GM13977 (cell line): ENCODE measurements around the gene CLCN3.

Experiments used
- DNase-seq: peaks from one replicate; pipeline ENCODE4 v3.0.0; 2012; ENCODE audit warnings: low spot score
- in situ Hi-C: fragments of 300-500 bp; cut with MboI; formaldehyde crosslinking; loops from one replicate; pipeline ENCODE4 v1.12.0; 2022; ENCODE audit warnings: low sequenced_read_pairs, low pct_unique_long_range_greater_than_20kb, mixed read lengths, inconsistent platforms; ENCODE audit not compliant: unreplicated experiment
- TF ChIP-seq, protein P1 (sequence below): IDR thresholded peaks from 2 replicates; pipeline ENCODE4 v1.5.1; 2012; ENCODE audit warnings: mild to moderate bottlenecking, control low read depth; ENCODE audit not compliant: insufficient read depth; ENCODE audit errors: extremely low read depth, missing control alignments

Gene CLCN3

DNA sequence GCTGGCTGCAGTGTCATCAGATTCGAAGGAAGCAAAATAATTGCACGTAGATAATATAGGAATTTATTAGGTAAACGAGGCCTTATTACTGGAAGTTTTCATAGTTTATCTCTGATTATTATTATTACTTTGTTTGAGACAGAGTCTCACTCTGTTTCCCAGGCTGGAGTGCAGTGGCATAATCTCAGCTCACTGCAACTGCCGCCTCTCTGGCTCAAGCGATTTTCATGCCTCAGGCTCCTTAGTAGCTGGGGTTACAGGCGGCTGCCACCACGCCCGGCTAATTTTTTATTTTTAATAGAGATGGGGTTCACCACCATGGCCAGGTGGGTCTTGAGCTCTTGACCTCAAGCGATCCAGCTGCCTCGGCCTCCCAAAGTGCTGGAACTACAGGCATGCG lies 12.5 kb downstream of the CLCN3 start:
- in situ Hi-C loops, result no loop called here
- TF ChIP-seq, protein P1, sequence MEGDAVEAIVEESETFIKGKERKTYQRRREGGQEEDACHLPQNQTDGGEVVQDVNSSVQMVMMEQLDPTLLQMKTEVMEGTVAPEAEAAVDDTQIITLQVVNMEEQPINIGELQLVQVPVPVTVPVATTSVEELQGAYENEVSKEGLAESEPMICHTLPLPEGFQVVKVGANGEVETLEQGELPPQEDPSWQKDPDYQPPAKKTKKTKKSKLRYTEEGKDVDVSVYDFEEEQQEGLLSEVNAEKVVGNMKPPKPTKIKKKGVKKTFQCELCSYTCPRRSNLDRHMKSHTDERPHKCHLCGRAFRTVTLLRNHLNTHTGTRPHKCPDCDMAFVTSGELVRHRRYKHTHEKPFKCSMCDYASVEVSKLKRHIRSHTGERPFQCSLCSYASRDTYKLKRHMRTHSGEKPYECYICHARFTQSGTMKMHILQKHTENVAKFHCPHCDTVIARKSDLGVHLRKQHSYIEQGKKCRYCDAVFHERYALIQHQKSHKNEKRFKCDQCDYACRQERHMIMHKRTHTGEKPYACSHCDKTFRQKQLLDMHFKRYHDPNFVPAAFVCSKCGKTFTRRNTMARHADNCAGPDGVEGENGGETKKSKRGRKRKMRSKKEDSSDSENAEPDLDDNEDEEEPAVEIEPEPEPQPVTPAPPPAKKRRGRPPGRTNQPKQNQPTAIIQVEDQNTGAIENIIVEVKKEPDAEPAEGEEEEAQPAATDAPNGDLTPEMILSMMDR, result no peak
- DNase-seq, result no peak

DNA sequence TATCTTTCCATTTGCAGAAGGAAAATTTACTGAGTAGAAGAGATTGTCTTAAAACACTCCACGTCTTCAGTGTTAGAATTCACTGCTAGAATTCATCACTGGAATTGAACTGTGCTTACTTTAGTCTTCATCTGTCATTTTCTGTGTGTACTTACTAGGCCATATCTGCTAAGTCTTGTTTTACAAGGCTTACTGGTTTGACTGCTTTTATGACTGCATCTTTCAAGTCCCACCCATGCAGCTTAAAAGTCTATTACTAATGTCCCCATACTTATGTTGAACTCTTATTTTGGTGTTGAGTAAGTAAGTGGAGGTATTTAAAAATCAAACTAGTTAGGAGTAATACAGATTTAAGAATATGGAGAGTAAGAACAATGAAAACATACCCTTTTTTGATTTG lies 14.6 kb downstream of the CLCN3 start:
- in situ Hi-C loops, result no loop called here
- DNase-seq, result no peak
- TF ChIP-seq, protein P1, result no peak

DNA sequence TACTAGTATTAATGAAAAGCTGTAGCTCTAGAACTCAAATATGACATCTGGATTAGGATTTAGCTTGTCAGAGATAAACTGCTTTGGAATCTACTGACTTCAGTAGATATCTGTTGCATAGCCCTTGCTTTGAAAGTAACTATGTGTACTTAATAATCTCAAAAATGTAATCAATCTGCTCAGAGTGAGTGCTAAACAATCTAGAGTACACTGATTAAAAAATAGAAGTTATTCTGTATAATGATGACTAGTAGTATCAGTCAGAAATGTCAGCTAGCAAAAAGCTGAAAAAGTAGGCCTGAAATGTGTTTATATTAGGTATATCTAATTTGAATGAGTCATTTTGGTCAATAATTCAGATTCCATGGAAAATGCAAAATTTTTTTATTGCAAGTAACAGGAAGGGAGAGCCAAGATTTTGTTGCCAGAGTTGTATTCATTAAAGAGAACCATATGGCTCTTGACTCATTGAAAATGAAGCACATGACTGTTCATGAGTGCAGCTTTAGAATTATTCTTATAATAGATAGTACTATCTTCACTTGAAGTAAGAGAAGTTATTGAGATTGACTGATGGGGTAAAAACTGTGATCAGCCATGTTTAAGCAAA lies 20.0 kb downstream of the CLCN3 start:
- TF ChIP-seq, protein P1, result no peak
- in situ Hi-C loops, result no loop called here
- DNase-seq, result no peak

DNA sequence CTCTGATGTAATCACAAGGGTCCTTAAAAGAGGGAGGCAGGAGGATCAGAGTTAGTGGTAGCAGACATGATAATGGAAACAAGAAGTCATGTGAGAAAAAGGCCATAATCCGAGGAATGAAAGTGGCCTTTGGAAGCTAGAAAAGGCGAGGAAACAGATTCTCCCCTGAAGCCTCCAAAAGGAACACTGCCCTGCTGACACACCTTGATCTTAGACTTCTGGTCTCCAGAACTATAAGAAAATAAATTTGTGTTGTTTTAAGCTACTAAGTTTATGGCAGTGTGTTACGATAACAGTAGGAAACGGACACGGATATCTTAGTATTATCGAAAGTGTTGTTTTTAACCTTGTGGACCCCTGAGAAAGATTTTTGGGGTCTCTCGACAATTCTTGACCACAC lies 24.4 kb downstream of the CLCN3 start:
- no peak for DNase-seq
- TF ChIP-seq, protein P1, result no peak
- in situ Hi-C loops, result no loop called here

DNA sequence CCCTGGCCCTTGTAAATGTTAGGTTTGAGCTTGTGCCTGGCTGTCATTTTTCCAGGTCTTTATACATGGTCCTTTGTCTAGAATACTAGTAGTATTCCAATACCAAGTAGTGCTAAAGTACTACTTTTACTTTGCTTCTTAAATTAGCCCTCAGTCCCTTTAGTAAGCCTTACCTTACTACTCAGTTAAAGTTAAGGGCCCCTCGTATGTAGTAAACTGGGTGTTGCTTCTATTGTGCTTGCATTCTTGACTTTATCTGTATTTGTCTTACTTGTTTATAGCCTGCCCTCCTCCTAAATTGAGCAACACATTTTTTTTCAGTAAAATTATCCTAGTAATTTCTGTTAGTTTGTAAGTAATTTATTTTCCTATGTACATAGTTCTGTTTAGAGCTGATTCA lies 25.2 kb downstream of the CLCN3 start:
- TF ChIP-seq, protein P1, result no peak
- in situ Hi-C loops, result no loop called here
- no peak for DNase-seq

DNA sequence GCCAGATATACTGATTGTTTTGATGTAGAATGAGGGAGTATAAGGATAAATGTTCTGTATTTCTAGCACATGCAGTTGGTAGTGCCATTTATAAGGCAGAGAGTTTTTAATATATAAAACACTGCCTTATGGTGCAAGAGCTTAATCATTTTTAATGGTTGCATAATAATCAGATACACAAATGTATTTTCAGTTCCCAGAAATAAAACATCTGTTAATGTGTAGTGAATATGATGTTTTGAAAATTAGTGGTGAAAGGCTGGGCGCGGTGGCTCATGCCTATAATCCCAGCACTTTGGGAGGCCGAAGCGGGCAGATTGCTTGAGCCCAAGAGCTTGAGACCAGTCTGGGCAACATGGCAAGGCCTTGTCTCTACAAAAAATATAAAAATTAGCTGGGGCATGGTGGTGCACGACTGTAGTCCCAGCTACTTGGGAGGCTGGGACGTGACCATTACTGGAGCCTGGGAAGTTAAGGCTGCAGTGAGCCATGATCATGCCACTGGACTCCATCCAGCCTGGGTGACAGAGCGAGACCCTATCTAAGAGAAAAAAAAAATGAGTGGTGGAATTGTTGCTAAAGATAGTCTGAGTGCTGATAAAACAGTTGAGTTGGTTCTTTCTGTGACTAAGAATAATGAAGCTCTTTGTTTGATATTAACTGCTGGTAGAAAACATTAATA lies 29.3 kb downstream of the CLCN3 start:
- TF ChIP-seq, protein P1, result no peak
- in situ Hi-C loops, result no loop called here
- DNase-seq, result no peak
